ENCODE results near the gene STAT4. TPM values are rescaled to one million over a fixed set of nuclear protein-coding genes. Genes with fewer than 3 reads are reported as not detected.

Gene STAT4
- total RNA-seq, 4 donors from 2014 or later, result 0.31 to 1.0 (median 0.73) TPM; not detected in 1

GRCh38 chr2:191037351-191037750 is 113.4 kb downstream of the STAT4 start:
- TF ChIP-seq CTCF (IDR thresholded peaks at IDR 0.05 in 4 of 5, conservative IDR thresholded peaks at IDR 0.05 in 1 of 5) (no peak), POLR2A (IDR thresholded peaks at IDR 0.05) (no peak)
- H3K4me3 ChIP-seq, result no peak overlapping the region
- intact Hi-C loops (cut with DNase I; ENCODE audit: low total_unique reads), result no loop called here
- no peak overlapping the region for H3K27ac ChIP-seq
- H3K9me3 ChIP-seq, result no peaks in the 10 kb centered on the region
- no peaks in the 10 kb centered on the region for H3K36me3 ChIP-seq
- in situ Hi-C loops (cut with MboI; ENCODE audit: low sequenced_read_pairs in 4 of 4), result no loop called here
- no peak for ATAC-seq
- no peaks in the 10 kb centered on the region for H3K4me1 ChIP-seq
- H3K27me3 ChIP-seq, result no peaks in the 10 kb centered on the region
- DNase-seq, result no peak

- intact Hi-C loops (cut with DNase I; ENCODE audit: low total_unique reads) (no loop called here), in situ Hi-C loops (cut with MboI; ENCODE audit: low sequenced_read_pairs in 4 of 4) (no loop called here)
- Histone ChIP-seq H3K27ac (no peak overlapping the region), H3K4me3 (no peak overlapping the region), H3K27me3 (no peaks in the 10 kb centered on the region), H3K4me1 (no peaks in the 10 kb centered on the region), H3K9me3 (no peaks in the 10 kb centered on the region), H3K36me3 (no peaks in the 10 kb centered on the region)
- ATAC-seq (no peak), DNase-seq (no peak)
- TF ChIP-seq CTCF (IDR thresholded peaks at IDR 0.05 in 4 of 5, conservative IDR thresholded peaks at IDR 0.05 in 1 of 5) (no peak), POLR2A (IDR thresholded peaks at IDR 0.05) (no peak)
Observed at GRCh38 chr2:191036363-191036762, 114.4 kb downstream of the STAT4 start.

- H3K27ac ChIP-seq, result no peak overlapping the region
- in situ Hi-C loops (cut with MboI; ENCODE audit: low sequenced_read_pairs in 4 of 4), result no loop called here
- intact Hi-C loops (cut with DNase I; ENCODE audit: low total_unique reads), result loop anchor here (5.0 kb wide), 1 partner anchor 251 kb away; no protein-coding TSS in a partner anchor
- no peak for TF ChIP-seq CTCF (IDR thresholded peaks at IDR 0.05 in 4 of 5, conservative IDR thresholded peaks at IDR 0.05 in 1 of 5)
- no peak for TF ChIP-seq POLR2A (IDR thresholded peaks at IDR 0.05)
- H3K4me3 ChIP-seq, result no peak overlapping the region
- no peaks in the 10 kb centered on the region for H3K9me3 ChIP-seq
- DNase-seq, result no peak
- ATAC-seq, result no peak
- no peaks in the 10 kb centered on the region for H3K4me1 ChIP-seq
- no peaks in the 10 kb centered on the region for H3K36me3 ChIP-seq
- no peaks in the 10 kb centered on the region for H3K27me3 ChIP-seq
Observed at GRCh38 chr2:191032588-191033429, 118.0 kb downstream of the STAT4 start.

GRCh38 chr2:191031256-191031655 is 119.5 kb downstream of the STAT4 start:
- Histone ChIP-seq H3K4me1 (no peaks in the 10 kb centered on the region), H3K27ac (no peak overlapping the region), H3K4me3 (no peak overlapping the region), H3K9me3 (no peaks in the 10 kb centered on the region), H3K36me3 (no peaks in the 10 kb centered on the region), H3K27me3 (no peaks in the 10 kb centered on the region)
- ATAC-seq (no peak), DNase-seq (no peak)
- intact Hi-C loops (cut with DNase I; ENCODE audit: low total_unique reads) (loop anchor here (5.0 kb wide), 1 partner anchor 249 kb away; no protein-coding TSS in a partner anchor), in situ Hi-C loops (cut with MboI; ENCODE audit: low sequenced_read_pairs in 4 of 4) (no loop called here)
- no peak for TF ChIP-seq POLR2A (IDR thresholded peaks at IDR 0.05)
- no peak for TF ChIP-seq CTCF (IDR thresholded peaks at IDR 0.05 in 4 of 5, conservative IDR thresholded peaks at IDR 0.05 in 1 of 5)

Data from gastrocnemius medialis (tissue), 4 donors.